HCT116 (cell line): ENCODE measurements around the gene SRPK3. TPM values are rescaled to one million over a fixed set of nuclear protein-coding genes. Genes with fewer than 3 reads are reported as not detected.

Experiments
- ATAC-seq: fragments of 200-7000 bp; cut with Tn5 transposase; 2 replicates; pipeline ENCODE4 v1.9.1; 2020; ENCODE audit warnings: mild to moderate bottlenecking, moderate library complexity
- BruUV-seq: library from RNA; stranded (reverse); fragments of 400-500 nt; replicated peaks from 2 replicates; lab custom pipeline; 2021; lab: Mats Ljungman, UMichigan
- CTCF ChIA-PET: fragments of 300-600 bp; sonication (Branson Sonifier 250); formaldehyde crosslinking; loops from one replicate; lab custom pipeline; 2021; ENCODE audit warnings: antibody characterized with exemption; lab: Charles Lee
- POLR2A ChIA-PET: fragments of 300-600, 350-600 bp; sonication (Branson Sonifier 250); formaldehyde crosslinking; loops from one replicate; lab custom pipeline; 2021; ENCODE audit warnings: antibody characterized with exemption; lab: Charles Lee
- RAD21 ChIA-PET, 2 experiments: fragments of 300-600 bp; sonication (Branson Sonifier 250); formaldehyde crosslinking; loops; one replicate each; lab custom pipeline; 2023; ENCODE audit warnings: low total read pairs in 2 of 2; ENCODE audit not compliant: uncharacterized antibody in 2 of 2, unreplicated experiment in 2 of 2, low non-redundant PET in 1 of 2; lab: Charles Lee
- DNase-seq: peaks from one replicate; pipeline ENCODE4 v3.0.0-alpha.2; 2010; ENCODE audit warnings: low read depth, low spot score
- H2AFZ ChIP-seq: fragments of 200-600 bp; shearing (Covaris generic), sonication (generic); 2 replicates; pipeline ENCODE4 v1.6.1; 2017; ENCODE audit warnings: low read depth, mixed run types, mixed read lengths, antibody characterized with exemption, low read length; ENCODE audit not compliant: poor library complexity, severe bottlenecking
- H3K27ac ChIP-seq: 2 replicates; pipeline ENCODE4 v1.5.1; 2012; ENCODE audit warnings: low read depth, low read length
- H3K27me3 ChIP-seq: fragments of 200-600 bp; sonication (generic); 2 replicates; pipeline ENCODE4 v1.6.1; 2016; ENCODE audit warnings: mixed run types, low read length, mixed read lengths; ENCODE audit not compliant: insufficient read depth
- H3K36me3 ChIP-seq, 2 experiments: fragments of 200-500 bp in 1 of 2; fragments of 200-600 bp in 1 of 2; sonication (Bioruptor generic) in 1 of 2; sonication (generic) in 1 of 2; 2 replicates each; pipeline versions ENCODE4 v1.5.1 to v1.6.1; 2014 to 2016; ENCODE audit warnings: low read length in 2 of 2, inconsistent platforms in 1 of 2, mixed read lengths in 1 of 2, mixed run types in 1 of 2; ENCODE audit not compliant: insufficient read depth in 2 of 2, control insufficient read depth in 1 of 2
- H3K4me1 ChIP-seq, 2 experiments: fragments of 200-600 bp in 1 of 2; sonication (generic) in 1 of 2; 2 replicates each; pipeline versions ENCODE4 v1.5.1 to v1.6.1; 2012 to 2017; ENCODE audit warnings: low read length in 2 of 2, inconsistent platforms in 1 of 2, mild to moderate bottlenecking in 1 of 2, mixed read lengths in 1 of 2, mixed run types in 1 of 2, moderate library complexity in 1 of 2; ENCODE audit not compliant: insufficient read depth in 2 of 2, control insufficient read depth in 1 of 2
- H3K4me2 ChIP-seq: fragments of 200-600 bp; sonication (generic); 2 replicates; pipeline ENCODE4 v1.6.1; 2017; ENCODE audit warnings: mixed run types, low read length, mixed read lengths
- H3K4me3 ChIP-seq, 2 experiments: fragments of 200-600 bp in 1 of 2; sonication (generic) in 1 of 2; replicated peaks in 1 of 2; 2 replicates each; pipeline ENCODE4 v1.5.1; 2011 to 2016; ENCODE audit warnings: low read length in 2 of 2, control low read depth in 1 of 2, low read depth in 1 of 2, mild to moderate bottlenecking in 1 of 2, mixed read lengths in 1 of 2, mixed run types in 1 of 2
- H3K79me2 ChIP-seq: fragments of 200-600 bp; sonication (generic); 2 replicates; pipeline ENCODE4 v1.6.1; 2017; ENCODE audit warnings: mild to moderate bottlenecking, mixed run types, low read length, moderate library complexity, mixed read lengths; ENCODE audit not compliant: insufficient read depth
- H3K9ac ChIP-seq: fragments of 200-600 bp; sonication (generic); 2 replicates; pipeline ENCODE4 v1.6.1; 2016; ENCODE audit warnings: low read length, mixed read lengths
- H3K9me2 ChIP-seq: fragments of 200-600 bp; sonication (generic), shearing (Covaris generic); 2 replicates; pipeline ENCODE4 v1.6.1; 2017; ENCODE audit warnings: mixed run types, mild to moderate bottlenecking, moderate library complexity; ENCODE audit not compliant: insufficient read depth
- H3K9me3 ChIP-seq, 2 experiments: fragments of 200-500 bp in 1 of 2; fragments of 200-600 bp in 1 of 2; sonication (Bioruptor generic) in 1 of 2; sonication (generic) in 1 of 2; 2 replicates each; pipeline ENCODE4 v1.6.1; 2014 to 2017; ENCODE audit warnings: low read length in 2 of 2, mixed read lengths in 2 of 2, inconsistent platforms in 1 of 2, low read depth in 1 of 2, mild to moderate bottlenecking in 1 of 2, mixed run types in 1 of 2, moderate library complexity in 1 of 2; ENCODE audit not compliant: control insufficient read depth in 1 of 2, insufficient read depth in 1 of 2
- H4K20me1 ChIP-seq: fragments of 200-600 bp; sonication (generic), shearing (Covaris generic); 2 replicates; pipeline ENCODE4 v1.6.1; 2017; ENCODE audit warnings: mixed run types, mild to moderate bottlenecking, moderate library complexity; ENCODE audit not compliant: insufficient read depth
- EGR1 ChIP-seq: IDR thresholded peaks from 2 replicates; pipeline ENCODE4 v1.6.1; 2012; ENCODE audit warnings: low read depth
- JUND ChIP-seq: IDR thresholded peaks from 2 replicates; pipeline ENCODE4 v1.6.1; 2012
- POLR2A ChIP-seq: IDR thresholded peaks from 2 replicates; pipeline ENCODE4 v1.7.0; 2011; ENCODE audit warnings: borderline replicate concordance; ENCODE audit not compliant: insufficient read depth, insufficient read length; ENCODE audit errors: extremely low read depth
- REST ChIP-seq: IDR thresholded peaks from 2 replicates; pipeline ENCODE4 v1.6.1; 2012; ENCODE audit warnings: low read depth
- SRF ChIP-seq: IDR thresholded peaks from 2 replicates; pipeline ENCODE4 v1.6.1; 2012; ENCODE audit warnings: low read depth
- ZNF274 ChIP-seq: fragments of 200-500 bp; sonication (Bioruptor generic); IDR thresholded peaks from 2 replicates; pipeline ENCODE4 v1.6.1; 2014; ENCODE audit warnings: mild to moderate bottlenecking, low read depth, low read length, inconsistent platforms
- intact Hi-C: fragments of 100-400 bp; cut with micrococcal nuclease; formaldehyde crosslinking; loops from 2 replicates; pipeline ENCODE4 v1.10.0; 2022
- total RNA-seq: library from RNA; stranded (reverse); gene quantifications from one replicate; pipeline ENCODE4 v1.2.1, GENCODE V29; 2021; ENCODE audit not compliant: unreplicated experiment

SRPK3 gene
- total RNA-seq, 1 experiment from 2014 or later, result not detected

- POLR2A ChIA-PET, result interaction anchor here (0.6 kb wide), 1 partner anchor 192 kb away, joined by 3 read pairs; no protein-coding TSS in a partner anchor
- H3K27me3 ChIP-seq, result no peaks in the 10 kb centered on the region
- no peak overlapping the region for H3K27ac ChIP-seq
- intact Hi-C loops, result no loop called here
- peaks cover 0 to 9% of the 10 kb centered on the region in 2 experiments; a peak in 1 of 4 replicates for H3K4me1 ChIP-seq
- H3K9me3 ChIP-seq, result no peaks in the 10 kb centered on the region
- no peak overlapping the region for H3K9ac ChIP-seq
- CTCF ChIA-PET, result no interaction called here
- no peaks in the 10 kb centered on the region for H4K20me1 ChIP-seq
- RAD21 ChIA-PET, result no interaction called here
- H3K79me2 ChIP-seq, result no peaks in the 10 kb centered on the region
- no peak overlapping the region for H3K4me3 ChIP-seq
- H3K36me3 ChIP-seq, result no peaks in the 10 kb centered on the region
- no peak for TF ChIP-seq JUND
- TF ChIP-seq ZNF274, result no peak
- TF ChIP-seq REST, result no peak
- TF ChIP-seq EGR1, result no peak
- TF ChIP-seq SRF, result no peak
- TF ChIP-seq POLR2A, result no peak
- no peak overlapping the region for H3K4me2 ChIP-seq
- ATAC-seq (no peak), DNase-seq (no peak)
- no peak overlapping the region for H2AFZ ChIP-seq
- no TSS peak for BruUV-seq
- no peaks in the 10 kb centered on the region for H3K9me2 ChIP-seq
These were observed 44.6 kb upstream of the SRPK3 start for GRCh38 chrX:153736071-153736820.
